GM23338 (cell line): ENCODE measurements around the gene GPR82.

Experiments used
- CREB1 ChIP-seq: fragments of 250-450 bp; sonication (Bioruptor Pico); IDR thresholded peaks from 2 replicates; pipeline ENCODE4 v1.5.0; 2020; ENCODE audit warnings: low read depth, mild to moderate bottlenecking, moderate library complexity
- CTCF ChIP-seq, 2 experiments: fragments of 200-600 bp in 1 of 2; sonication (generic) in 1 of 2; conservative IDR thresholded peaks; 2 replicates each; pipeline versions ENCODE4 v1.5.1 to v1.6.1; 2016 to 2017; ENCODE audit warnings: antibody characterized with exemption in 2 of 2, low read depth in 2 of 2, mild to moderate bottlenecking in 2 of 2, moderate library complexity in 1 of 2
- ETS1 ChIP-seq: IDR thresholded peaks from 2 replicates; pipeline ENCODE4 v1.6.1; 2016; ENCODE audit warnings: antibody characterized with exemption
- EZH2 ChIP-seq: fragments of 200-600 bp; sonication (generic); IDR thresholded peaks from one replicate; pipeline ENCODE4 v1.8.0; 2017; ENCODE audit warnings: antibody characterized with exemption, mild to moderate bottlenecking, low read depth; ENCODE audit not compliant: unreplicated experiment
- EZH2phosphoT487 ChIP-seq: fragments of 200-600 bp; sonication (generic); IDR thresholded peaks from one replicate; pipeline ENCODE4 v1.8.1; 2018; ENCODE audit warnings: antibody characterized with exemption; ENCODE audit not compliant: unreplicated experiment
- NANOG ChIP-seq: IDR thresholded peaks from 2 replicates; pipeline ENCODE4 v1.6.1; 2016; ENCODE audit warnings: antibody characterized with exemption, borderline replicate concordance
- POLR2AphosphoS5 ChIP-seq: IDR thresholded peaks from 2 replicates; pipeline ENCODE4 v1.6.1; 2016; ENCODE audit warnings: antibody characterized with exemption, low read depth
- REST ChIP-seq: IDR thresholded peaks from one replicate; pipeline ENCODE4 v1.6.1; 2018; ENCODE audit warnings: antibody characterized with exemption; ENCODE audit not compliant: unreplicated experiment

- TF ChIP-seq CTCF (conservative IDR thresholded peaks at IDR 0.05; ENCODE audit: low read depth in 2 of 2) = no peak
- TF ChIP-seq POLR2AphosphoS5 = no peak
- TF ChIP-seq REST = no peak
- TF ChIP-seq CREB1 (CRISPR knock-in tag) = no peak
- no peak for TF ChIP-seq EZH2
- TF ChIP-seq ETS1 = no peak
- no peak for TF ChIP-seq EZH2phosphoT487
- TF ChIP-seq NANOG = no peak
Observed at GRCh38 chrX:41720125-41720779, 3.7 kb upstream of the GPR82 start.
